Urinary bladder (tissue), 4 donors: ENCODE results near the gene DONSON. TPM values are rescaled to one million over a fixed set of nuclear protein-coding genes. Genes with fewer than 3 reads are reported as not detected.

Experiments used
- DNase-seq: peaks from one replicate; pipeline ENCODE4 v3.0.0-alpha.2; 2015; ENCODE audit errors: extremely low spot score
- H3K27ac ChIP-seq: one replicate; pipeline ENCODE4 v1.5.1; 2013; ENCODE audit warnings: low read depth, mild to moderate bottlenecking, moderate library complexity
- H3K36me3 ChIP-seq: one replicate; pipeline ENCODE4 v1.6.1; 2013; ENCODE audit warnings: mild to moderate bottlenecking, moderate library complexity; ENCODE audit not compliant: insufficient read depth
- H3K4me1 ChIP-seq: one replicate; pipeline ENCODE4 v1.6.1; 2013; ENCODE audit warnings: mild to moderate bottlenecking, moderate library complexity; ENCODE audit not compliant: insufficient read depth
- H3K4me3 ChIP-seq: one replicate; pipeline ENCODE4 v1.5.1; 2013; ENCODE audit warnings: low read depth, low read length
- WGBS: extraction: QIAGEN DNeasy Blood & Tissue Kit; methylation state at CpG from one replicate; pipeline ENCODE4 v1.1.7; 2013; 5-methylcytosine and 5-hydroxymethylcytosine counted together
- polyA plus RNA-seq: library from polyadenylated mRNA; stranded (reverse); fragments of 200-250 nt; gene quantifications from one replicate; pipeline ENCODE4 v1.2.3, GENCODE V29; 2013
- total RNA-seq: library from RNA; depleted of rRNA; stranded (reverse); fragments of >200 nt; gene quantifications from one replicate; pipeline ENCODE4 v1.2.3, GENCODE V29; 2014
- donor health status: healthy with polysubstance abuse.
- donor health status: healthy.

Gene DONSON
- total and polyA plus RNA-seq, 2 donors, result 6.0 to 28.7 TPM

- H3K36me3 ChIP-seq, result peaks cover 23% of the 10 kb centered on the region
These were observed 34.1 kb downstream of the DONSON start for GRCh38 chr21:33554236-33554981.

GRCh38 chr21:33552999-33553598 is 35.4 kb downstream of the DONSON start:
- no peak for DNase-seq
- Histone ChIP-seq H3K27ac (no peak overlapping the region), H3K4me1 (no peaks in the 10 kb centered on the region), H3K4me3 (no peak overlapping the region), H3K36me3 (peaks cover 23% of the 10 kb centered on the region)
- 98% methylated on average over 12 of the region's 12 CpGs for WGBS

More at GRCh38 chr21:33554236-33554981, 34.1 kb downstream of the DONSON start:
- H3K4me3 ChIP-seq, result no peak overlapping the region
- H3K27ac ChIP-seq, result no peak overlapping the region
- no peaks in the 10 kb centered on the region for H3K4me1 ChIP-seq
- DNase-seq, result no peak
- 96% methylated on average over 18 of the region's 18 CpGs for WGBS

DNA sequence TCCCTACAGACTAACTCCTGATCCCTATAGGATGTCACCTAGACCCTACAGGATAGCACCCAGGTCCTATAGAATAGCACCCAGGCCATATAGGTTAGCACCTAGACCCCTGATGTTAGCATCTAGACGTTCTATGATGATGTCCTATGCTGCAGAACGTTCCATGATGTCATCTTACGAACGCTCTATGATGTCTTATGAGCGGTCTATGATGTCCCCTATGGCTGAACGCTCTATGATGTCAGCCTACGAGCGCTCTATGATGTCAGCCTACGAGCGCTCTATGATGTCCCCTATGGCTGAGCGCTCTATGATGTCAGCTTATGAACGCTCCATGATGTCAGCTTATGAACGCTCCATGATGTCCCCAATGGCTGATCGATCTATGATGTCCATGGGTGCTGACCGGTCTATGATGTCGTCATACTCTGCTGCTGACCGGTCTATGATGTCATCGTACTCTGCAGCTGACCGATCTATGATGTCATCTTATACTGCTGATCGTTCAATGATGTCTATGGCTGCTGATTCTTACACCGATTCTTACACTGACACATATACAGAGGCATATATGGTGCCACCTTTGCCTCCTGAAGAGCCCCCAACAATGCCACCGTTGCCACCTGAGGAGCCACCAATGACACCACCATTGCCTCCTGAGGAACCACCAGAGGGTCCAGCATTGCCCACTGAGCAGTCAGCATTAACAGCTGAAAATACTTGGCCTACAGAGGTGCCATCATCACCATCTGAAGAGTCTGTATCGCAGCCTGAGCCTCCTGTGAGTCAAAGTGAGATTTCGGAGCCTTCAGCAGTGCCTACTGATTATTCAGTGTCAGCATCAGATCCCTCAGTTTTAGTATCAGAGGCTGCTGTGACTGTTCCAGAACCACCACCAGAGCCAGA is 36.1 kb downstream of the DONSON start:
- Histone ChIP-seq H3K27ac (no peak overlapping the region), H3K36me3 (peaks cover 21% of the 10 kb centered on the region), H3K4me1 (no peaks in the 10 kb centered on the region), H3K4me3 (no peak overlapping the region)
- DNase-seq, result no peak
- WGBS, result 98% methylated on average over 24 of the region's 24 CpGs

DNA sequence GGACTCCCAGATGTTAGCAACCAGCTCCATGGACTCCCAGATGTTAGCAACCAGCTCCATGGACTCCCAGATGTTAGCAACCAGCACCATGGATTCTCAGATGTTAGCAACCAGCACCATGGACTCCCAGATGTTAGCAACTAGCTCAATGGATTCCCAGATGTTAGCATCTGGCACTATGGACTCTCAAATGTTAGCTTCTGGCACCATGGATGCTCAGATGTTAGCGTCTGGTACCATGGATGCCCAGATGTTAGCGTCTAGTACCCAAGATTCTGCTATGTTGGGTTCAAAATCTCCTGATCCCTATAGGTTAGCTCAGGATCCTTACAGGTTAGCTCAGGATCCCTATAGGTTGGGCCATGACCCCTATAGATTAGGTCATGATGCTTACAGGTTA is 36.8 kb downstream of the DONSON start:
- 100% methylated on average over 2 of the region's 2 CpGs for WGBS
- Histone ChIP-seq H3K4me3 (no peak overlapping the region), H3K4me1 (no peaks in the 10 kb centered on the region), H3K36me3 (peaks cover 21% of the 10 kb centered on the region), H3K27ac (no peak overlapping the region)
- no peak for DNase-seq

- 98% methylated on average over 23 of the region's 23 CpGs for WGBS
- no peak overlapping the region for H3K27ac ChIP-seq
- no peak overlapping the region for H3K4me3 ChIP-seq
- no peak for DNase-seq
- peaks cover 21% of the 10 kb centered on the region for H3K36me3 ChIP-seq
- no peaks in the 10 kb centered on the region for H3K4me1 ChIP-seq
These were observed 37.5 kb downstream of the DONSON start for GRCh38 chr21:33550772-33551660.

GRCh38 chr21:33549848-33550771 is 38.4 kb downstream of the DONSON start:
- no peak for DNase-seq
- H3K36me3 ChIP-seq, result peaks cover 21% of the 10 kb centered on the region
- H3K4me1 ChIP-seq, result no peaks in the 10 kb centered on the region
- WGBS, result 98% methylated on average over 19 of the region's 19 CpGs
- H3K4me3 ChIP-seq, result no peak overlapping the region
- H3K27ac ChIP-seq, result no peak overlapping the region

DNA sequence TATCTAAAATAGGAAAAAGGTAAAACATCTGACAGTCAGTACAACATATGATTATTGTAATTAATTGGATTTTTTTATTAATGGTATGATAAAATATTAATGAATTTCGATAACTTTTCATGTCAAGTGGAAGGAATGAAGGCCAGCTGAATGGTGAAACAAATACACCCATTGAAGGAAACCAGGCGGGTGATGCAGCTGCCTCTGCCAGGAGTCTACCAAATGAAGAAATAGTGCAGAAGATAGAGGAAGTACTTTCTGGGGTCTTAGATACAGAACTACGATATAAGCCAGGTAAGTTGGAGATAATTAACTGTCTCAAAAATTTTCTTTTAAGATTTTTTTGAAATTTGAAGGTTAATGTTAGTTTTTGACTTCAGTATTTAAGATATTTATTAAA is 42.4 kb downstream of the DONSON start:
- Histone ChIP-seq H3K4me3 (no peak overlapping the region), H3K4me1 (no peaks in the 10 kb centered on the region), H3K27ac (no peak overlapping the region), H3K36me3 (peaks cover 5% of the 10 kb centered on the region)
- 64% methylated on average over 3 of the region's 3 CpGs for WGBS
- DNase-seq, result no peak

DNA sequence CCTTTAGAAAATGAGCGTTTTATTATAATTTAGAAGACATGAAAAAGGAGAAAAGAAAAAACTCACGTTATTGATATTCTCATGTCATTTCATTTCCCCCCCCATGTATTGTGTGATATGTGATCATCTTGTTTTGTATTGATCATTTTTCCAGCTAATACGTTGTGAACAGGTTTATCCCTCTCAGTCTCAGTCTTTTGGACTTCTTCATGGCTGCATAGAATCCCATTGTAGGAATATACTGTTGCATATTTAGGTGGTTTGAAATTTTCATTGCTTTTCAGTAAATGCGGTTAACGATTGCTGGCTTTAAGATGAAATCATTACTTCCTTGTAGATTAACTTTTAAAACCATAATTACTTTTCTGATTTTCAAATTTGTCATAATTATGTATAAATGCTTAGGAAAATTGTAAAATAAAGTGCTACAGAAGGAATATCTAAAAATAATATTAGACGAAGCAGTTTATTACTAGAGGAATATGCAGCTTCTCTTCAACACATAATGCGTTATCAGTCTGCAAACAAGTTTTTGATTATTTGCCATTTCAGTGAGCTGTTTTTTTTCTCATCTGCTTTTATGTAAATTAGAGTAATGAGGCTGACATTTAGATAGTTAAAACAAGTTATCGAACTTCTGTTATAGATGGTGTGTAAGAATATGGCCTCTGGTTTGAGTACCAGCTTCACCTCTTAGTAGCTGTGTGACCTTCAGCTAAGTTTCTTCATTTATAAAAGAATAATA is 43.9 kb downstream of the DONSON start:
- Histone ChIP-seq H3K4me3 (peak overlapping the region; percentile 77), H3K4me1 (no peaks in the 10 kb centered on the region), H3K27ac (no peak overlapping the region), H3K36me3 (no peaks in the 10 kb centered on the region)
- 16% methylated on average over 8 of the region's 8 CpGs for WGBS
- DNase-seq, result no peak

DNA sequence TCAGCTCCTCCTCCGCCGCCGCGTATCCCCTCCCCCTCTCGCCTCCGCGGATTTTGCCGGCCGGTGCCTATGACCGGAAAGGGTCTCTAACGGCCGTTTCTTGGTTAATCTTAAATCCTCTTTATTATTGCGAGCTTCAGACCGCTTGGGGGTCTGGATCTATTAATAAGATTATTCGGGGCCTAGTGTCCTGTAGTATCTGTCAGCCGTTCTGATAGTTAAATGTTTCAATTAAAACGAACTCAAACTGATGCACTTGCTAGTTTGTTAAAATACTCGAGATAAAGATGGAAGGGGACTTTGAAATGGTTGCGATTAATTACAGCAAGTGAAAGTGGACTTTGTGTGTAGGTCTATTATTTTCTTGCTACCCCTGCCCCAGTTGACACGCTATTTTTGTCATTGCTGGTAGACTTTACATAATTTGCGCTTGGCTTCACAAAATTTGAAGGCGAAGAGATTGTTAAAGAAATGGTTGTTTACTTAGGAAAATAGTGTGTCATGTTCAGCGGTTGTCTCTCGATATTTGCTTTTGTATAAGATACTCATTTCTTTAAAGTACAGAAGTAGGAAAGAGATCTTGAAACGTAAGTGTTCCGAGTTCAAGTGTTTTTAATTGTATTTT is 44.9 kb downstream of the DONSON start:
- no peaks in the 10 kb centered on the region for H3K36me3 ChIP-seq
- peak overlapping the region; percentile 98 for H3K27ac ChIP-seq
- DNase-seq, result no peak
- H3K4me1 ChIP-seq, result no peaks in the 10 kb centered on the region
- under 1% methylated on average over 26 of the region's 26 CpGs for WGBS
- H3K4me3 ChIP-seq, result peak overlapping the region; percentile 77

- H3K4me3 ChIP-seq, result peak within 1 kb of the TSS; percentile 77
- WGBS, result under 1% methylated on average over 56 of the region's 57 CpGs
- H3K36me3 ChIP-seq, result no peaks in the 10 kb centered on the region
- no peaks in the 10 kb centered on the region for H3K4me1 ChIP-seq
- DNase-seq, result peak; percentile 96
- peak within 1 kb of the TSS; percentile 99 for H3K27ac ChIP-seq
These were observed 45.6 kb downstream of the DONSON start, which contains the start of gene SON for GRCh38 chr21:33542640-33543504. Gene SON (plus strand): TSS chr21:33543038. CDS start chr21:33543093, 55 bp downstream.
